ENCODE measurements around the gene EHBP1.

The EHBP1 gene

DNA sequence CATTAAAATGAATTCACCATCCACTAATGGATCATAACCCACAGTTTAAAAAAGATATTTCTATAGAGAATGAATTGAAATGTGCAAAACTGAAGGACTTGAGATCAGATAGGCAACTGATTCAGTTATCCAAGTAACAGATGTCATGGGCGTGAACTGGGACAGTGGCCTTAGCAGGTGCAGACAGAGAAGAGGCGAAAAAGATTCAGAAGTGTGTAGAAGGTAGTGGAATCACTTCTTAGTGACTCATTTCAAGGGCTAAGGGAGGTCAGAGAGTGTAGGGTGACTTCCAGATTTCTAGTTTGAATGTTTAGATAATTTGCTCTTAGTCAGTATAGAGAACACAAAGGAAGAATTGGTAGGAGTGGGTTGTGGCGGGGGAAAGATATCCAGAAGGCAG lies 79.7 kb downstream of the EHBP1 start:
- FAIRE-seq: no peak

DNA sequence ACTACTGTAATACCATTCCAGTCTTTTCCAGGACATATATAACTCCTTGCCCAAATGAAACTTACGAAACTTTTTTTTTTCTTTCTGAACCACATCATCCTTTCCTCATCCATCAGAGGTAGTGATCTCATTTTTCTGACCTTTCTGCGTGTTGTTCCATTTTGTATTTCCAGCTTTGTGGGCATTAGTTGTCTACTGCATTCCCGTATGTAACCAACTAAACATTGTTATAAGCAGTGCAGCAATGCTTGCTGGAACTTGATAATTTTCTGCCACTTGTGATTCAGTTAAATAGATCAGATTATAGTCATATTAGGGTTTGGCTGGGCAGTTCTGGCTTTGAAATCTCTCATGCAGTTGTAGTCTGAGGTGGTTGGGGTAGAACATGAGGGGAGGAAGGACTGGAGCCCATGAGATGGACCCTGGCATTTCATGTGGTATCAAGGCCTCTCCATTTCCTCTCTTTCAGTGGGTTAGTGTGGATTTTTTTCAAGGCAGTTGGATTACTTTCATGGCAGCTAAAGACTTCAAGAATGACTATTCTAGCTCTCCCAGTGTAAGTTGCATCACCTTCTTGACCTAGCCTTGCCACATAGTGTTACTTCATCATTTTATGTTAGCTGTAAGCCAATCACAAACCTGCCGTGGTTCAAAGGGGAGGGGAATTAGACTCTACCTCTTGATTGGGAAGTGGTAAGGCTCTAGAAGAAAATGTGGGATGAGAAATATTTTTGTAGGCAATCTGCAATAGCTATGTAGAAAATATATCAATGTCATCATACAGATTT lies 80.5 kb downstream of the EHBP1 start:
- no peak for FAIRE-seq

DNA sequence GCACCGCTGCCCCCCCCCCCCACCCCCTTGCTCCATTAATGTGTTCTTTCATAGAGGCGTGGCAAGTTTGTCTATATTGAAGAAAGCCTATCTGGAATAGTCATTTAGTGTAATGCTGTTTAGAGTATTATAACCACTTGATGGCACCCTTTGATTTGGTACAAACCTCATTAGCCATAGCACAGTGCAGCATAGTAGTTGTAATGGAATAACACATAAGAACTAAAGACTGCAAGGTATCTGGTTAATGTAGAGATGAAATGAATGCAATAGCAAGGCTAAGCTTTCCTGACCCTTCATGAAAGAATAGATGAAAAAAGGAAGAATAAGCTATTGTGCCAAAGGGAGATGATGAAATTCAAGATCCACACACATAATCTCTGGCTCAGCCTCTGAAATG lies 81.9 kb downstream of the EHBP1 start:
- peak; percentile 3 for FAIRE-seq

DNA sequence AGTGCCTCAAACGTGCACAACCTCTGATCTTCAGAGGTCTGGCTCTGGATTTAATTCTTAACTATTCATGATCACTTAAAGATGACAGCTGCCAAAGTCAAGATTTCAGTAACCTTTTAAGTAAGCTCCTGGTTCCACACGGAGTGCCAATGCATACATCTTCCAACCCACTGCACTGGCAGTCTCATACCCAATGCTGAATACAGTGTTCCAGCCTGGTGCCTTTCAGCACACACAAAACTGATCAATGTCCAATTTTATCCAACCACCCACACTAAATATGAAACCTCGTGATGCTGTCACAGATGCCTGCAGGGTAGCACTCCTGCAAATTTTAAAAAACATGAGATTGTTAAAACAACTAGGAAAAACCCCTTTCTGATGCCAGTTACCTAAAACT lies 84.0 kb downstream of the EHBP1 start:
- FAIRE-seq: no peak

DNA sequence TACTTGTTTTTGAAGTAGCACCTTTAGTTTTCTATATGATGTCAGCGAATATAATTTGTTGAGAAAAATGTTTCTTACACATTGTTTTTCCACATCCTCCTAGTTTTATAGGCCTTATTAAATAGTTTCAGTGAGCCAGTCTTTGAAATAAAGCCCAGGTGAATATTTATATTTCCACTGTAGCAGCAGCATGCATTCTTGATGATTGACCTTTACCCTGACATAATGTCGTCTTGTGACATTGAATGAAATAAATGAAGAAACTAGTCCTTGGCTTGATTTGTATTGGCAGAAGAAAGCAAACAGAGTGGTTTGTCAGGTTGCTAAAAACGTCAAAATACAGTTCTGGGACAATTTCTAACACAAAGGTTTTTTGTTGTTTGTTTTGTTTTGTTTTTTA lies 84.4 kb downstream of the EHBP1 start:
- FAIRE-seq: no peak

DNA sequence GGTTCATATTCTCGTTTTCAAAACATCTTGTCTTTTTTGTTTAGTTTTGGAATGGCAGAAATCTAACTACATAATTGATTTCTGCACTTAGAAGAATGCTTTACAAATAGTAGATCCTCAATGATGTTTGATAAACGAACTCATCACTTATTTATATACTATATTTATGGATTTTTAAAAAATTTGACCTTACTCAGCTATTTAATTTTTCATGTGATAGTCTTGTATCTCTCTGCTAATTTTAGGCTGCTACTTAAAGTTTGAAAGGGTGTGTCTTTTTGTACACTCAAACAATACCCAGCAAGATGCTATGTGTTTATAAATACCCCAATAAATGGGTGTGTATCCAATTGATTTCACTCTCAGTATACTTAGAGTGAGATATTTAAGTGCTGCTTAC lies 86.9 kb downstream of the EHBP1 start:
- FAIRE-seq: no peak

DNA sequence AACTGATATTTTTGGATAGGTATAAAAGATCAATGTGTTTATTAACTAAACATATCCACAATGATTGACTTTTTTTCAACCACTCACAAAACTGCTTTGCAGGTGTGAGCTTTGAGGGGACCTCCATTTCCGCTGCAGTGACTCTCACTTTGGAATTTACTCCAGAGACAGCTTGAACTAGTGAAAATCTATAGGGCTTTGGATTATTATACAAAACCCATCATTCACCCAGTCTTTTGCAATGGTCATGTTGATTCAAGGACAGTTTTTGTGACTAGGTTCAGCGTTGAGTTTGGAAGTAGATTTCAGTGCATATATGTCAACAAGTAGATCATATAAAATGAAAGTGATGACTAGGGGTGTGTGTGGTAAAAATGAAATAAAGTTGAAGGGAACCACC lies 87.7 kb downstream of the EHBP1 start:
- no peak for FAIRE-seq

DNA sequence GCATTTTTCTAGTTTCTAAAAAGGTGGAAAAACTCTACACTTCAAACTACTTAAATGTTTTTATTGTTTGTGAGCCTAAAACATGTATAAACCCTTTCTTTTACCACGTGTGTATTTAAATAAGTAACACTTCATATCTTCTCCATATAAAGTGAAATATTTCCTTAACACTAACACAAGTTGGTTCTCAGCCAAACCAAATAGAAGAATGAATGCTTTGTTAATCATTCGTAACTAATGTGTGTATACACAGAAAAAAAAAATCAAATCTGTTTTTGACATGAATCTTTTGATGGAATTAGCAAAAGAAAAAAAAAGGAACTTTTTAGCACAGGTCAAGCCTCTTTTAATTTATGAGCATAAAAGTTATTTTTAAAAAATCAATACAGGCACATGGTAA lies 89.3 kb downstream of the EHBP1 start:
- no peak for FAIRE-seq

DNA sequence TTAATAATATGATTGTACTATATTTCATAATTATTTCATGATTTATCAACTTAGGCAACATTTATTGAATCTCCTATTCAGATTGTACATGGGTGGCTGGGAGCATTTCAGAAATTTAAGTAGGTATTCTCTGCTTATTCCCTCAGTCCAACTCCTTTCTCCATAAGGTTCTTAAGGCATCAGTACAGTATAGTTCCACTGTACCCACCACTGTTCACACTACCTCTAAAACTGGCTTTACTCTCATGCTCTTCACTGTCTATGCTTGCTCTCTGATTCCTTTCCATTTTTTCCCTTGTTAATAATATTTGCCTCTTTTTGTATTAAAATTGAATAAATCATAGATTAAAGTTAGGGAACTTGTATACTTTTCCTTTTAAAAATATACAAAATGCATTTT lies 89.8 kb downstream of the EHBP1 start:
- no peak for FAIRE-seq

DNA sequence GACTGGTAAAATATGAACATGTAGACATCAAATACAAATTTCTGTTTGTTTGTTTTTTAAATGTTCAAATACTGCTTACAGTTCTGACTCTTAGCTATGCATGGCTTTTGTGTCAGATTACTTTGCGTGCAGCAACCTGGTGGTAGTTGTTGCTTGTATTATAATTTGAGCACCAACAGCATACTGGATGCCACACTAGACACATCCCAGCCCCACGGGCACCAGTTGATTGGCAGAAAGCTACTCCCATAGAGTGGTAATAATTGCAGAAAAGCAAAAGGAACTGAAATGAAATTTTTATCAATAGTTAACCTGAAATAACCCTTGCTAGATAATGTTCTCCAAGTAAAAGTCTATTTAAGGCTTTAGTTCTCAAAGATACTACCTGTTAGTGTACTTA lies 91.6 kb downstream of the EHBP1 start:
- FAIRE-seq: no peak

DNA sequence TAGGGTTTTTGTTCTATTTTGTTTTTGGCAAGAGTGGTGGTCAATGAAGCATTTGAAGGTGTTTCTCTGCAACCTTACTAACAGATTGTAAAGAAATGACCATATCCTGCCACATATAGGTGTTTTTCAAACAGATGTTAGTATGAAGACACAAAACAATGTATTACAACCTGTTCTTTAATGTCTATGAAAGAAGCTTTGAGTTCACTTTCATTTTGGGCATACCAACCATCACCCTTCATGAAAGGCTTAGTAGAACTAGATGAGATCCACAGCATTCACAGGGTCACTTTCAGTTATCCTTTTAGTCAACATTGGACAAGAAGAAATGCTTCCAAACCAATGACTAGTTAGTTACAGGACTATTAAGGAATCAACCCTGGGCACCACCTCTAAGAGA lies 95.1 kb downstream of the EHBP1 start:
- FAIRE-seq: no peak

DNA sequence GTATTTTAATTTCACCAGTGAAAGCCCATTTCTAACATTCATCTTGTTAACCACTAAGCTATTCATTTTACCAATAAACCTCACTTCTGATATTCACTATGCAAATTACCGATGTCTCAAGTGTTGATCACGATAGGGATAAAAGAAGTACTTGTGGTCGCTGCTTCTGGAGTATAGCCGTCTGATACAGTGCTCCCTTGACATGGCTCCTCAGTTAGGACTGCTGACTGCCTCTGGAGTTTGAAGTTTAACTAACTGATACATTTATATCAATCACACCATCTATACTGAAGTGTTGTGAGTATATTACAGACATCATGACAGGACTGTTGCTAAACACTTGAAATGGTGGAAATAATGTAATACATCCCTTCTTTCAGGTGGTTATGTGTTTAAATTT lies 95.6 kb downstream of the EHBP1 start:
- FAIRE-seq: no peak

DNA sequence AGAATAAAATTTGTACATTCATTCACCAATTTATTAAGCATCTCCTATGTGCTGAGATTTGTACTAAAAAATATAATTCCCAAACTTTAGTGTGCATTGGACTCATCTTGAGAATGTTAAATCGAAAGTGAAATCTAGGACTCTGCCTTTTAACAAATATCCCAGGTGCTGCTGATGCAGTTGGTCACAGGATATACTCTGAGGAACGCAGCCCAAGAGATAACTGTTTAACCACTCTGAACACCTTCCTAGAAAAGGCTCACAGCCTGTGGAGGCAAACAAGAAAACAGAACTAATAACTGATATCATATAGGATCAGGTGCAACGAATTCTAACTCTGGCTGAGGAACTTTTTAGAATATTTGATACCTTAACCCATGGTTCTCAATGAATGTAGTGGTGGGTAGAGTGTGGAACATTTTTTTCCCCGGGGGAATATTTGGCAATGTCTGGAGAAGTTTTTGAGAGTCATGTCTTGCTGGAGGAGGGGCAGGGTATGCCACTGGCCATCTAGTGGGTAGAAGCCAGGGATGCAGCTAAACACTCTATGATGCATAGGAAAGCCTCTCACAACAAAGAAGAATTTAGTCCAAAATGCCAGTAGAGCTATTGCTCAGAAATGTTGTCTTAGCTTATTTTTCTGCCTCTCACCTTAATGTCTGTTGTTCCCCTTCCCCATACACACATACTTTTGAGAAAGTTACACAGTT lies 96.5 kb downstream of the EHBP1 start:
- no peak for FAIRE-seq

DNA sequence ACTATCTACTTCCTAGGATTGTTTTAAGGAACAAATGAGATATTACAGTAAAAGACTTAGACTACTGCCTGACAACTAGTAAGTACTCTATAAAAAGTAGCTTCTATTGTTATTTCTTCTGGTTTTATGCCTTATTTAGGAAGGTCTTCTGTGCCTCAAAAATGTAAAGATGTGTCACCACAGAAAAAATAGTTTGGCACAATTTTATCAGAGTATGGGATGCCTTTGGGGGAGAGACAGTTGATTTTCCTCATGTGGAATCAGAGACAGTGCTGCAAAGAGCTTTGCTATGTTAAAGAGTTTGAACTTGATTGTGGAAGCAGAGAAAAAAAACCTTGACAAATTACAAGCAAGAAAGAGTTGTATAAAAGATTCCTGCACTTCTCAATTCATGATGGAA lies 98.4 kb downstream of the EHBP1 start:
- FAIRE-seq: no peak

DNA sequence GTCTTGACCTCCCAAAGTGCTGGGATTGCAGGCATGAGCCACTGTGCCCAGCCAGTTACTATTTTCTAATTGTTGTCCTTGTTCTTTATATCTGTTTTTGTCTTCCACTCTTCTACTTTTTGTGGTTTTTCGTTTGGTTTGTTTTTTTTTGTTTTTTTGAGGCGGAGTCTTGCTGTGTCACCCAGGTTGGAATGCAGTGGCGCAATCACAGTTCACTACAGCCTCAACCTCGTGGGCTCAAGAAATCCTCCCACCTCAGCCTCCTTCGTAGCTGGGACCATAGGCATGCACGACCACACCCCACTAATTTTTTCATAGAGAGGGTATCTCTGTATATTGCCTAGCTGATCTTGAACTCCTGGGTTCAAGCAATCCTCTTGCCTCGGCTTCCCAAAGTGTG lies 100.7 kb downstream of the EHBP1 start:
- no peak for FAIRE-seq

DNA sequence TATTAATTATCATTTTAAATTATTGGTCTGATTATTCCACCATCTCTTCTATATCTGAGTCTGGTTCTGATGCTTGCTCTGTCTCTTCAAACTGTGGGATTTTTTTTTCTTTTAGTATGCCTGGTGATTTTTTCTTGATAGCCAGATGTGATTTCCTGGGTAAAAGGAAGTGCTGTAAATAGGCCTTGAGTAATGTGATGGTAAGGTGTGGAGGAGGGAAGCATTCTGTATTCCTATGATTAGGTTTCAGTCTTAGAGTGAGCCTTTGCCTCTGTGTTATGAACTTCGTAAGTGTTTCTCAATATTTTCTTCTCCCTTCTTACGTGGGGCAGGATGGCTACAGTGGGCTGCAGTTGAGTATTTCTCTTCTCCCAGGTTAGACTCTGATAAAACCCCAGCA lies 103.0 kb downstream of the EHBP1 start:
- FAIRE-seq: no peak

DNA sequence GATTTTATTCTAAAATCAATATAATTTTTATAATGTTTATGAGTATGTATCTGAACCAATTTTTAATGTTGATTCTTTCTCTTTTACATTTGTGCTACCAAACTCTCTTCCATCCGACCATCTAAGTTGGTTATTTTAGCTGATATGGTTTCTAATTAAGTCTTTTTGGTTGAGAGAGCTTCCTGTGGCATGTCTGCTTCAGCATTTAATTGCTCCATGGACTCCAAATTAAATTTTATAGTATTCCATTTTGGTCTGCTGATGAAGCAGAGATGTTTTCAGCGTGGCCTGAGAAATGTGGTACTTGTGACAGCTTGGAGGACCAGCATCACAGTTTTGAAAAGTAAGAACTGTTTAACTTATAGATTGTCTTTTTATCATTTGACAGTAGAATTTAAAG lies 105.6 kb downstream of the EHBP1 start:
- FAIRE-seq: no peak

DNA sequence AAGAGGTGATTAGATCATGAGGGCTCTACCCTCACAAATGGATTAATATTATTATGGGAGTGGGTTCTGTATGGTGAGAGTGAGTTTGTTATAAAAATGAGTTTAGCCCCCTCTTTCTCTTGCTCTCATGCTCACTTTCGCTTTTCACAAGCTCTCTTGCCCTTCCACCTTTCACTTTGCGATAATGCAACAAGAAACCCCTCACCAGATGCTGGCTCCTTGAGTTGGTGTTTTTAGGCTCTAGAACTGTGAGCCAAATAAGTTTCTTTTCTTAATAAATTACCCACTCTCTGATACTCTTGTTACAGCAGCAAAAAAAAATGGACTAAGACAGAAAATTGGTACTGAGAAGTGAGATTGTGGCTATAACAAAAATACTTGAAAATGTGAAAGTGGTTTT lies 106.5 kb downstream of the EHBP1 start:
- no peak for FAIRE-seq

DNA sequence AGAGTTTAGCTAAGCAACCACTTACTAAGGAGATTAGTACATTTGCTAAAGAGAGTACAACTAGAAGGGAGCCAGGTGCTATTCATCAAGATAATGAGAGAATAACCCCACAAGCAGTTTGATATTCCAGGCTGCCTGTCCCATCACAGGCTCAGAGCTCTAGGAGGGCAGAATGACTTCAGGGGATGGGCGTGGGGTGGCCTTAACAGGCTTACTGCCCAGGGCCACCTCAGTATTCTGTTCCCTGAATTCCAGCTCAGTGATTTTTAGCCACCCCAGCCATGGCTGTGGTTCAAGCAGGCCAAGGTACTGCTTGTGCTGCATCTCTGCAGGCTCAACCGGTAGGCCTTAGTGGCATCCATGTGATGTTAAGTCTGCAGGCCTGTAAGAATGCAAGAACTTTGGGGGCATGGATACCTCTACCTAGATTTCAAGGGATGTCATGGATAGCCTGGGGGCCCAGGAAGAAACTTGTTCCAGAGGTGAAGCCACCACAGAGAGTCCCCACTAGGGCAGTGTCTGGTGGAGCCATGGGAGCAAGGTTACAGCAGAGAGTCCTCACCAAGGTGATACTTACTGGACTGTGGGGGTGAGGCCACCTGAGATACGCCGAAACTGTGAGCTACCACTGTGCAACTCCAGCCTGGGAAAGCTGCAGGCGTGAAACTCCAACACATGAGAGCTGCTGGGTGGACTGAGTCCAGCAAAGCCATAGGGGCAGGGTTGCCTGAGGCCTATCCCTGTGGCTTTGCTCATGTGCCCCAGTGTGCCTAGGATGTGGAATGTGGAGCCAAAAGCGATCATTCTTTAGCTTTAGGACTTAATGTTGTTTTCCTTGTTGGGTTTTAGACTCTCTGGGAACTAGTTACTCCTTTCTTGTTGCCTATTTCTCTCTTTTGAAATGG lies 107.7 kb downstream of the EHBP1 start:
- no peak for FAIRE-seq

DNA sequence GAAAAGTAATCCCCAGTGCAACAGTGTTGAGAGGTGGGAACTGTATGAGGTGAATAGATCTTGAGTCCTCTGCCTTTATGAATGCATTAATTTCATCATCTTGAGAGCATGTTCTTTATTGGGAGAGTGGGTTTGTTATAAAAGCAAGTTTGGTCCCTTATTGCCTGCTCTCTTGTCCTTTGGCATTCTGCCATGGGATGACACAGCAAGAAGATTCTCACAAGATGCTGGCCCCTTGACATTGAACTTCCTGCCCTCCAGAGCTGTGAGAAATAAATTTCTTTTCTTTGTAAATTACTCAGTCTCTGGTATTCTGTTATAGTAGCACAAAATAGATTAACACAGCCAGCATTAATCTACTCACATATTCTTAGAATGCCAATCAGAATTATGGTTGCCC lies 108.6 kb downstream of the EHBP1 start:
- FAIRE-seq: no peak

DNA sequence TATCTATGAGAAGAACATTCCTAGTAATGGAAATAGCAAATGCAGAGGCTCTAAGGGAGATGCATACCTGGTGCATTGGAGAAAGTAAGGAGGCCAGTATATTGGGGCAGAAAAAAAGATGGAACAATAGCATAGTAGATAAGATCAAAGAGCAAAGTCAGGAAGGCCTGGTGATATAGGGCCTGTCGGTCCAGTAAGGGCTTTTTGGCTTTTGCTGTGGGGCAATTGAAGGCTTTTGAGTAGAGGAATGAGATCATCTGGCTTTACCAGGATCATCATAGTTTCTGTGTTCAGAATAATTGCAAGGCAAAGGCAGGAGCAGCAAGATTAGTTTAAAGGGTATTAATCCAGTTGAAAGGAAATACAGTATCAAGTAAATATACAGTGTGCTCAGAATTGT lies 111.8 kb downstream of the EHBP1 start:
- FAIRE-seq: no peak

DNA sequence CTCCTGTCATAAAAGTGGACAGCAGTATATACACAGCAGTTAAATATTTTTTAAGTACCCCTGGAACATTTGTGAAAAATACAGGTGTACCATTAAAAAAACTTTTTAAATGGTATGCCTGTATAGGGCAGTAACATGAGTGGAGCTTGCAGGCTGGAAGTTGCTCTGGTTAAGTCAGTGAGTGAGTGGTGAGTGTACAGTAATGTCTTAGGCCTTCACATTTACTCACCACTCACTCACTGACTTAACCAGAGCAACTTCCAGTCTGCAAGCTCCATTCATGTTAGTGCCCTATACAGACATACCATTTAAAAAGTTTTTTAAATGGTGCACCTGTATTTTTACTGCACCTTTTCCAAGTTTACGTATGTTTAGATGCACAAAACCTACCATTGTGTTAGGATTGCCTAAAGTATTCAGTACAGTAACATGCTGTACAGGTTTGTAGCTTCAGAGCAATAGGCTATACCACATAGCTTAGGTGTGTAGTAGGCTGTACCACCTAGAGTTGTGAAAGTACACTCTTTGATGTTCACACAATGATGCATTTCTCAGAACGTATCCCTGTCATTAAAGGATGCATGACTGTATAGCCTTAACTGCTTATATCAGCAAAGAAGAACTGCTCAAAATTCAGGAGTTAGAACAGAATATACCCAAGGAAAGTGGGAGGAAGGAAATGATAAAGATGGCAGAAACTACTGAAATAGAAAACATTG lies 112.6 kb downstream of the EHBP1 start:
- no peak for FAIRE-seq

DNA sequence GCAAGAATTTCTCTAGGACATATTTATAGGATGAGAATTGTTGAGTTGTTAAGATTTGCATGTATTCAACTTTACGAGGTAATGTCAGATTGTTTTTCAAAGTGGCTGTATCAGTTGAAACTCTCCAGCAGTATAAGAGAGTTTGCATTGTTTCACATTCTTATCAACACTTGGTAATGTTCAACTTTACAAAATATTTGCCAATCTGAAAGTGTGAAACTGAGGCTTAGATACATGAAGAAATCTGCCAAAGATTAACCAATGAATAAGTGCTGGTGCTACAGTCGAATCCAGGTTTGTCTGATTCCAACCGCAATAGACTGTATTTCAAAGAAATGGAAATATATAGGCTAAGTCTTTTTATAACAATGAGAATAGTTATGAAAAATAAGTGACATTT lies 117.0 kb downstream of the EHBP1 start:
- FAIRE-seq: no peak
